ENCODE results near the gene UBL4A.

DNA sequence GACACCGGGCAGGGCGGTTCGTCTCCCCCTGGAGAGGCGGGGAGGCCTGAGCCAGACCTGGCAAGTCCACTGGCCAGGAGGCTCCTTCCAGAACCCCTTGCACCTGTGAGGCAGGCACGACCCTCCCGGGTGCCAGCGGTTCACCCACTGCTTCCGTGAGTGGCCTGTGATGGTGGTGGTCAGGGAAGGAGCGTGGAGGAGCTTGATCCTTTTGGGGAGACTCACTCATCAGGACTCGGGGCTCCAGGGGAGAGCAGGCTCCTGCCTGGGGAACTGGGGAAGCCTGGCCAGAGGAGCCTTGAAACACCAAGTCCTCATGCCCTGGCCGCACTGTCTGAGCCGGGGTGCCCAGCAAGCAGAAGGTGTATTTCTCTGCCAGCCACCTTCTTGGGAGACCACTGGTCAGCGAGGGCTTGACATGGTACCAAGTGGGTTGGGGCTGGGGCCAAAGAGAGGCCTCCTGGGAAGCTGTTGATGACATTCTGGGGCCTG, 41.6 kb downstream of the UBL4A start:
- TF ChIP-seq, protein P1, sequence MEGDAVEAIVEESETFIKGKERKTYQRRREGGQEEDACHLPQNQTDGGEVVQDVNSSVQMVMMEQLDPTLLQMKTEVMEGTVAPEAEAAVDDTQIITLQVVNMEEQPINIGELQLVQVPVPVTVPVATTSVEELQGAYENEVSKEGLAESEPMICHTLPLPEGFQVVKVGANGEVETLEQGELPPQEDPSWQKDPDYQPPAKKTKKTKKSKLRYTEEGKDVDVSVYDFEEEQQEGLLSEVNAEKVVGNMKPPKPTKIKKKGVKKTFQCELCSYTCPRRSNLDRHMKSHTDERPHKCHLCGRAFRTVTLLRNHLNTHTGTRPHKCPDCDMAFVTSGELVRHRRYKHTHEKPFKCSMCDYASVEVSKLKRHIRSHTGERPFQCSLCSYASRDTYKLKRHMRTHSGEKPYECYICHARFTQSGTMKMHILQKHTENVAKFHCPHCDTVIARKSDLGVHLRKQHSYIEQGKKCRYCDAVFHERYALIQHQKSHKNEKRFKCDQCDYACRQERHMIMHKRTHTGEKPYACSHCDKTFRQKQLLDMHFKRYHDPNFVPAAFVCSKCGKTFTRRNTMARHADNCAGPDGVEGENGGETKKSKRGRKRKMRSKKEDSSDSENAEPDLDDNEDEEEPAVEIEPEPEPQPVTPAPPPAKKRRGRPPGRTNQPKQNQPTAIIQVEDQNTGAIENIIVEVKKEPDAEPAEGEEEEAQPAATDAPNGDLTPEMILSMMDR (IDR thresholded peaks at IDR 0.05), result no peak
- TF ChIP-seq POLR2A (IDR thresholded peaks at IDR 0.05), result no peak

Measured in uterus (tissue), 2 donors.